Mesenteric fat pad (tissue), 1 donor: ENCODE measurements around the gene TLX2. TPM values are rescaled to one million over a fixed set of nuclear protein-coding genes. Genes with fewer than 3 reads are reported as not detected.

Source experiments
- DNase-seq: peaks from one replicate; pipeline ENCODE4 v3.0.0-alpha.2; 2020; ENCODE audit warnings: low spot score
- total RNA-seq: library from RNA; stranded (reverse); fragmentation: NEBNext Ultra II Directional; extraction: Animal tissue kit (Norgen Biotek cat#: 25700); gene quantifications from one replicate; pipeline ENCODE4 v1.2.1, GENCODE V29; 2021
- donor health status: DM: yes; HTN: yes; CAD: no.

TLX2 gene
- total RNA-seq, 1 donor from 2014 or later, result not detected

DNA sequence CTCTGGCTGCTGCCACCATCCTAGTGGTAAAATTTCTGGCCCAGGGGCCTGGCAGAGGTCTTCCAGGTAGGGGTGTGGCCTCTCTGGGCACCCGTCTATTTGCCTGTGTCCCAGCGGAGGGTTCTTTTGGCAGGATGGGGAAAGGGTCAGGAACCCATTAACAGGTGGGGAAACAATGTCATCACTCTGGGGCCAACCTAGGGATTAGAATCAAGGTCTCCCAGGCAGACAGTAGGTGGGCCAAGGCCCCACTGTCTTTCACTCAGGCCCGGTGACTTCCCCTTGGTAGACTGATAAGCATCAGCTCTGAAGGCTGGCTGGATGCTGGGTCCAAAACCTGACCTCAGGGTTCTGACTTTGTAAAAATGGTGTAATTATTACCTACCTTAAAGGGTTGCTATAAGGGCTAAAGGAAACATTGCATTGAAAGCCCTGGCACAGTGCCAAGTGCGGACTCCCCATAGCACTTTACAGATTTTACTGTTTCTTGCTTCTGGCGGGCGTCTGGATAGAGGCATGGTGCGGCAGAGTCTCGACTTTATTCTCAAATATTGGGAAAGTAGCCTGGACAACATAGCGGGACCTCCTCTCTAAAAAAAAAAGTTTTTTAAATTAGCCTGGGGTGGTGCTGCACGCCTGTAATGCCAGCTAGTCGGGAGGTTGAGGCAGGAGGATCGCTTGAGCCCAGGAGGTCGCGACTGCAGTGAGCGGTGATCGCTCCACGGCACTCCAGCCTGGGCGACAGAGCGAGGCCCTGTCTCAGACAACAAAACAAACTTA is 17.1 kb upstream of the TLX2 start:
- no peak for DNase-seq

DNA sequence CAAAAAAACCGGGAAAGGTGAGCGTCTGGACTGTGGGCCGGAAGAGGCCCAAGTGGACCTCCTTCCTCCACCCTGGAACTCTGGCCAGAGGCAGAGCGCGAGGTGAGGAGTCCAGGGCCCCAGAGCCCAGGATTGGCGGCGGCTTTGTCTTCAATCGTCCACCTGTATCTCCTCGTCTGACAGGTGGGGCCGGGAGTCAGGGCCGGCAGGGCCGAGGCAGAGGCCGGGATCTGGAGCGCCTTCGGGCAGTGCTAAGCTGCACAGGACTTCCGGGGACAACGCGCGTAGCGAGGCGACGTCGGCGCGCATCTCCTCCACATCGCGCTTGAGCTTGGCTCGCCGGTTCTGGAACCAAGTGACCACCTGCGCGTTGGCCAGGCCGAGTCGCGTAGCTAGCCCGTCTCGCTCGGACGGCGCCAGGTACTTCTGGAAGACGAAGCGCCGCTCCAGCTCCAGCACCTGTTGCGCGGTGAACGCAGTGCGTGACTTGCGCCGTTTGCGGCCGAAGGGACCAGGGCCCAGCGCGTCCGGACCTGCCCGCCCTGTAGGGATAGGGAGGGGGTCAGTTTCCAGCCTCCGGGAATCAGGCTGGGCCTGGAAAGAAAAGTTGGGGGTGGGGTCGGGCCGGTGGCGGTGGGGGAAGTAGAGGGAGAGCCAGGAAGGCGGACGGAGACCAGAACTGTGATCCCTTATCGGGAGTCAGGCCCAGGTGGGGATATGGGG is 16.3 kb upstream of the TLX2 start:
- no peak for DNase-seq

DNA sequence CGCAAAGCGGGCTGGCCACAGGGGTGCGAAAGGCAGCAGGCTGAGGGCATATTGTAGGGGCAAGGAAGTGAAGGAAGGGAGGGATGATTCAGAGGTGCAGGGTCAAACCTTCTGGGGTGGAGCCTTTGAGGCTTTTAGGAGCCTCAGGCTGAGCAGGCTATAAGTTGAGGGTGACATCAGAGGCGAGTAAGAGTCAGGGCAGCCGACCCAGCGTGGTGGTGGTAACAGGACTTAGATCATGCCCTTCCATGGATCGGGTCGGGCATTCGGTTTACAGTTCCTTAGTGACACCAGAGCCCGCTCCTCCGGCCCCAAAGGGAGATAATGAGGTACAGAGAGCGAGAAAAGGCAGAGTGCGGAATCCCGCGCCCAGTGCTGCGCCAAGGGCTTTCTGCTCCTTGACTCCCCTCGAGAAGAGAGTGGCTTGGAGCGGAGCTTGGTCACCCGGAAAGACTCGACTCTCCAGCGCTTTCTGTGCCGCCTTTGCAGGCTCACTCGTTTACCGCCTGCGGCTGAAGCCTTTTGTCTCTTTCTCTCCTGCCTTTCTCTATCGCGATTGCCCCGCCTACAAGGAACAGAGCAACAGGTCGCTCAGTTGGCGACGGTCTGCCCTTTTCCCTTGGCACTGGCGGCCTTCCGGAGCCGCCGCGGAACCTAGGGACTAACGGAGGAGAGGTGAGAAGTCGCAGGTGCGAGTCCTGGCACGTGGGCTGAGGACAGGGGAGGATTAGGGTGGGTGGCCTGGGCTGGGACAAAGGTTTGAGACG is 15.6 kb upstream of the TLX2 start:
- no peak for DNase-seq

DNA sequence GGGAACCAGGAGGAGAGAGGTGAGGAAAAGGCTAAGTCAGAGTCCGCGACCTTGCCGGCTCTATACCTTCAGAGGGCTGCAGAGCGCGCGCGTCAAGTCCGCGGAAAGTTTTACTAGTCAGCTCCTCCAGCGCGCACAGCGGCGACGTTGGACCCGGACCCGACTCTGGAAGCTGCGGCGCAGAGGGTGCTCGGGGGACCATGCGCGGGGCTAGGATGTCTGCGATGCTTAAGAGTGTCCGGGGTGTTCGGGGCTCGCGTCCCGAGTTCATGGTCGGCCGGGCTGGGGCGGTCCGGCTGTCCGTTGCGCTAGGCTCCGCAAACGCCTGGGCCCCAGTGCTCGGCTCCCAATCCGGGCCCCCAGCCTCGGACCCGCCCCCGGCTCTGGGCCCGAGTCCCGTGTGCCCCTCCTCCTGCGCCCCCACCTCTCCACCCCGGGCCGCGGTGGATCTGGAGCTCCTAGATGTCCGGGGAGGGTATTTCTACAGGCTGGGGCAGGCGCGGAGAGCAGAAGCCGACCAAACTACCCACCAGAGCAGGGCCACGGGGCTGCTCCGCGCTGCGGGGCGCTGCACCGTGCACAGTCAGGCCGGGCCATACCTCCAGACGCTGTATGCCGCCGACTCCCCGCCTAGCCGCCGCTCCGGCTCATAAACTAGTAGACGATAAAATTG is 14.8 kb upstream of the TLX2 start, which contains the start of gene LBX2:
Gene LBX2 (minus strand): TSS at position 337 of the 673 bp plus-strand sequence. CDS start 66 bp downstream, at position 271.
- DNase-seq, result no peak

DNA sequence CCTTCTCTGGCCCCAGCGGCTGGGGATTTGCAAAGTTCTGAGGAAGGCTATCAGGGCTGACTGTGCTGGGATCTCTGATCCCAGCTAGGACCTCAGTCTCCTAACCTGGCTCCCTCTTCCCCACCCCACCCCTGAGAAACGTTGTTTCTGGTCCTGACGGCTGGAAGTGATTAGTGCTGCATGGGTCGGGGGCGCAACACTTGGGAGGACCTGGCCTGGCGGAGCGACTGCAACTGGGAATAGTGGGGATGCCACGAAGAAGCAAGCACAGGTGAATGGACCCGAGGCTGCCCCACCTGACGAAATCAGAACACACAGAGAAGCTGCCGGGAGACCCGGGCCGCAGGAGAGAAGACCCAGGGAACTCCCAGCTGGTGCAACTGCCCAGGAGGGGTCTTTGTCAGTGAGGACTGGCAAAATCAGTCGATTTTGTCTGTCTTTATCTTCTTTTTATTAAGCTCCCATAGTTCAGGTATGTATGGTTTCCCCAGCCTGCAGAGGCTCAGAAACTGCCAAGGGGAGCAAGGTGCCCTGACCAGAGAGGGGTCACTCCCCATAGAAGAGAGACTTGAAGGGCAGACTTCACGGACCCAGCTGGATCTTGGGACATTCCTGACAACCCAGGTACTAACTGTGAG is 14.2 kb upstream of the TLX2 start:
- no peak for DNase-seq

DNA sequence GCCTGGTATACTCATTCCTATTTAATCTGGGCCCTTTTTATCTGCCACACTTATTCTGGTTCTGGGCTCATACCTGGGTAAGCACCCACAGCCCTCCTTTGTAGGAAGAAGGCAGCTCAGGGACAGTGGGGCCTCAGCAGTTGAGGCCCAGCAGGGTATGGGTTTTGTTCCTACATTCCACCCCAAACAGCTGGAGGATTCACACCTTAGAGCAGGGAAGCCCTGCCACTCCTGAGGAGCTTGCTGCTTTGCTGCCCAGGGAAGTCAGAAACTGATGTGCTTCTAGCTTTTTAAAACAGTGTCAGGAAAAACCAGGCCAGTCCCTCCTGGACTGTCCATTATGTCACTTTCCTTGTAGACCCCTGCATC is 13.7 kb upstream of the TLX2 start:
- DNase-seq, result no peak

DNA sequence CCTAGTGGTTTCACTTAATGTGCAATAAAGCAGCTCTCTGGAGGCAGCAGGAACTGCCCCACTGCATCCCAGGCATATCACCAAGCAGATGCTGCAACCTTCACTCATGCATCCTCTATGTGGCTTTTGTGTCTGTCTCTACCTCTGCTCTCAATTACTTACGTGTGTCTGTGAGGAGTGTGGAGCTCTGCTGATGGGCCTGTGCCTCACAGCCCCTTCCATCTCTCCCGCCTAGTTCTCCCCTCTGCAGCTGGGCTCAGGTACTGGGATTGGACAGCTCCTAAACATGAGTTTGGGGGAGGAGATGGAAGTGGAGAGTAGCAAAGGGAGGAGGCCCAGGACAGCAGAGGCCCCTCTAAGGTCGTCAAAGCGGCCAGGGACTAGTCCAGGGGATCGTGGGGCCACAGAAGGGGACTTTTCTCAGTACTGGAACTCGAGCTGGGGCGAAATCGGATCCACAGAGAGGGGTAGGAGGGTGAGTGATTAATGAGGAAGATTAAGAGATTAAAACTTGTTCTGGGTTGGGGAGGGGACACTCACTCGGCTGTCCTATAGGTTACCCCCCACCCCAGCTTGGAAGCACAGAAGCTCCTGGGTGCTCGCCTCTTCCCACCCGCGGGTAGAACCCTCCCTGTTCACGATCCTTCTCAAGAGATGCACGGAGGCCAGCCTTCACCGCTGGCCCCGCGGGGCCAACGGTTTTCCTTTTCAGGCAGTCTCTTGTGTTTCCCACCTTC is 12.7 kb upstream of the TLX2 start:
- no peak for DNase-seq

DNA sequence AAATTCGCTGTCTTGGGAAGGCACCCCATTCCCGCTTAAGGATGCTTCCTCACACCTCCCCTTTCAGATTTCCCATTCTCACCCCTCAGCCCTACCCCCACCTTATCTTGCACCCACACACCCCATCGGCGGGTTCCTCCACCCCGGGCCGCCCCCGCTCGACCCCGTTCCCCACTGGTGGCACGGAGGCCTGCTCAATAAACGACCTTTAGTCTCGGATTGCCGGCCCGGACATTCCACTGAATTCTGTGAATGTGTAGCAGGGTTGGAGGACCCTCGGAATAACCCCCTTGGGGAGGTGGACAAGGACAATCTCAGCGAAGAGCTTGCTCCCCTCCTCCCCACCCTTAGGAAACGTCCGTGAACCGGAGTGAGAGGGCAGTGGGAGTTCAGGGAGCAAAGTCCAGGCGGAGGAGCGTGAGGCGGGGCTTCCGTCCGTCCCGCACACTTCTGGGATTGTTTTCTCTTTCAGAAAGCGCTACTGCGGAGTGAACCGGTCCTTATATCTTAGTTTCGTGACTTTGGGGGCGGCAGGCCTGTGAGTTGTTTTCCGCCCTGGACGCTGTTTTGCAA is 12.0 kb upstream of the TLX2 start:
- no peak for DNase-seq

DNA sequence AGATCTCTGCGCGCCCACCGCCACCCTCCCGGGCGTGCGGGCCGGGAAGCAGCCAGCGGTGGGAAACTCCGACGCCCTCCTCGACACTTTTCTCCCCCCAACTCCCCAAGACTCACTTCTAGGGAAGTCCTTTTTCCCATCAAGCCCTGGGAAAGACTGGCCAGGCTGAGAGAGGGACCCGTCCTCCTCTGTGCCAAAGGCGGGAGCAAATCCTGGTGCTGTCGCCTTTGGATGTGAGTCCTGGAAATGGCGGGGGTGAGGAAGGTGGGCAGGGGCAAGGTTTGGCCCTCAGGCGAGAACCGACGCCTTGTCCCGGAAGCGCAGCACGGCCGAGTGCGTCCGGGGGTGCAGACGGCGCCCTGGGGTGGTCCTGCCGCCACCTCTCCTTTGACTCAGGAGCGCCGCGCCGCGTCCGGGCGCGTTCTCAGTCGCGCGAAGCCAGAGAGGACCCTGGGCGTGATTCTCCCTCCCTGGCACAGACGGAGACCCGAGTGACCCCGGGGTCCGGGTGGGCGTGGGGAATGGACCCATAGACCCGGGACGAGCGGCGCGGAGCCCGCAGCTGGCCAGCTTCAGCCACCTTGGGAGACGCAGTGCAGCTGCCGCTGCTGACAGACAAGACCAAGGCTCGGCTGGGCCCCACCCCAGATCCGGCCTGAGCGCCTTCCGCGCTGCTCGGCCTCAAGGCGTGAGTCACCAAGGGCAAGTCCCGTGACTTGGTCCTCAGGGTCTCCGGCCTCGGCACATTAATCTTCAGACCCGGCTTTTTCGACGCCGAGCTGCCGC is 11.3 kb upstream of the TLX2 start:
- peak; percentile 96 for DNase-seq

DNA sequence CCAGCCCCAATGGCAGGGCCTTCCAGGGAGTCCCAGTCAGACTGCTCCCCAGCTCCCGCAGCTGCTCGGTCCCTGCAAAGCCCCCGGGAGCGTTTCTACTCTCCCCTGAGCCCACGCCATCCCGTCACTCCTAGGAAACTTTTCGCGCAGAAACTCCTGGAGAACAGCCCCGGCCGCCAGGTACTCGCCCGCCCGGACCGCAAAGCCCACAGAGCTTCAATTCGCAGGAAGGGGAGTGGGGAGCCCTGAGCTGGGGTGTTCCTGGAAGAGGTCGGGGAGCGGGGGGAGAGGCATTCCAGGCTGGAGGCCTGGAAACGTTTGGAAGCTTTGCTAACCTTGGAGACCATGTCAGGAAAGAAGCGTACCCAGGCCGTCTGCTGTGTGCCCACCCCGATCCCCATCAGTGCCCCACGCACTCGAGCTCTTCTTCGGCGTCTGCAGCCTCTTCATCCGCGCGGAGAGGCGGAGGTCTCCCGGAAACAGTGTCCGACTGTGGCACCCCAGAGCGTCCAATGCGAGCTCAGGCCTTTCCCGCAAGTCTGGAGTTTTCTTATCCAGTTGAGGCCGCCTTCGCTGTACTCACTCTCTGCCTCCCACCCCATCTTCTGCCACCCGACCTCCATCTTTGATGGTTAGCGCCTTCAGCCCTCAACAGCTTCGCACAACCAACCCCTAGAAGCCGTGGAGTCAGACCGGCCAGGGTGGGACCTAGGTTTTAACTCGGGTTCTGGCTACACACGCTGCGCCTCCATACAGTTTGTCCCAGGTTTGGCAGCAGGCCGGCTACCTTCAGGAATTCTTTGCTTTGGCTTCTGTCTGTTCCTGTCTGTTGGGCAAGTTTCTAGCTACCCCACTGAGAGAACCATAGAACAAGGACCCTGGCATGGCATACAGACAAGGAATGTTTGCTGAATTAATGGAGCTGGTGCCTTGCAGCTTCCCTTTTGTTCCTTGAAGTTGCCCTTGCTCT is 10.5 kb upstream of the TLX2 start:
- no peak for DNase-seq

DNA sequence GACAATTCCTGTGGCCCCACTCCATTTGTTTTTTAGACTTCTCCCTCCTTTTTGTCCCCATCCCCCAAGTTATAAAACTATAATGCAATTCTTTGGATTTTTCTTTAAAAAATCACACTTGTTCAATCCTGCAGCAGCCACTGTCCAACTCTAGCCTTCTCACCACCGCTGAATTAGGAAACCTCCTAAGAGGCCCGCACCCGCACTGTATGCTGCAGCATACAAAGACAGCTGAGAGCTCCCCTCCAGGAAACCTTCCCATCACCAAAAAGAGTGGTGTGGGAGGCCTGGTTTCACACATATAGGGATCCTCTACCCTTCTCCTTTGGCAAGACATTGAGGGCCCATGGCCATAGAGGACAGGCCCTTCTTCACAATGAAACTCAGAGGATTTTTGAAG is 9.7 kb upstream of the TLX2 start:
- DNase-seq, result no peak

DNA sequence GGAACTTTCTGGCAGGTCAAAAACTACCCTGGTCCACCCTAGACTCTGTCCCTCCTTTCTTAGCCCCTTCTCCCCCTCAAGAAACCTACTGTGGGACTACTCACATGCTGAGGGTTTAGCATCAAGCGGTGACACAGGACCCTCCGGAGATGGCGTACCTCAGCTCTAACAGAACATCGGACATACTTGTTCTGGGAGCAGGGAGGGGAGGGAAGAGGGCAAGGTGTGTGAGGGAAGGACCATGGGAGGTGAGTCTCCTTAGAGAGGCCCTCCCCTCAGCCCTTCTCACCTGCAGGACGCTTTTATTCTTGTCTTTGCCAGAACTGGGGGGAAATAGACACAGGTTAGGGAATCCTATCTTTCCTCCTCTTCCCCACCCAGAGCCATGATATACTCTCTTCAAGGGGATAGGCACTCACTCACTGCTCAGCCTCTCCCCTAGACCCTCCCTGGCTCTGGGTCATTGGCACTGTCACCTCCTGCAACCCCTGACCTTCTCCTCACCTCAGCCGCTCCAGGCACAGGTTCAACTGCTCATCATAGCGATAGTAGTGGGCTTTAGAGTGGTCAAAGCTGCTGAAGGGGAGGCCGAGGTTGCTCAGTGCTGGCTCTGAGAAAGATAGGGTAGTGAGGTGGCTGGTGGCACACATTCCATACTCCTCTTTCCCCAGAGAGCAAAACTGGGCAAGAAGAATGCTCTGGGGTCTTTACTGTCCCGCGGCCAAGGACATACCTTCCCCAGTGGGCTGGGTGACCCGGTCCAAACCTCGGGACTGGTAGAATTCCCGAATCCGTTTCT is 8.6 kb upstream of the TLX2 start:
- DNase-seq, result no peak

DNA sequence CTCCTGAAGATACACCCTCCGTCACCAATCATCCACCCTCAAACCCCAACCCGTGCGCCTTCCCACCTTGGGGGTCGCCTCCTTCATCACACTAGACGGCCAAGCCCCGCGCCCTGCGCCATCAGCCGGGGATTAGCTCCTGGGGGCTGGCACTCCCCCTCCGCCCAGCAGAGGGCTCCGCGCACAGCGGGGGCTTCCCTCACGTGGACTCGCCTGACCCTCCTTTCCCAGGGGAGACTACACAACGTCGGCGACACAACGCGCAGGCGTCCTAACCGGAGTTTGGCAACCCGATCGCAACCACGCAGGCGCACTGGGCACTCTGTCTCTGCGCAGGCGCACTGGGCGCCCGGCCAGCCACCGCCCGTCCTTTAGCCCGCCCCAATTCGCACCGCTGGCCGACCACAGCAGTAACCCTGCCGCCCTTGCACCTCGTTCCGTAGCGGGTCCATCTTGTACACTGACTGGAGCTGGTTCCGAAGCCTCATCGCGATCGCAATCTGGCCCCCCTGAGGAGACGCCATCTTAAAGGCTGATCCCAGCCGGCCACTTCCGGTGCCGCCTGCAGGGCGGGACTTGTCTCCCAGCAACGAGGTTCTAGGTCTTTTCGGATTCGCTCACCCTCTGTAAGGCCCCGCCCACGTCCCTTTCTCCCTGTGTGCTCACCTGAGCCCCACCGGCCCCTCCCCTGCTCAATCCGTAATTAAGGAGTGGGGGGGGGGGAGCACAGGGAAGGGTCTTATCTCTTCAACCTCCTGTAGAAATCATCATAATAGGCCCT is 6.9 kb upstream of the TLX2 start, which contains the start of gene PCGF1:
Gene PCGF1 (minus strand): TSS at position 551 of the 781 bp plus-strand sequence. CDS start 27 bp downstream, at position 524.
- peak; percentile 98 for DNase-seq

DNA sequence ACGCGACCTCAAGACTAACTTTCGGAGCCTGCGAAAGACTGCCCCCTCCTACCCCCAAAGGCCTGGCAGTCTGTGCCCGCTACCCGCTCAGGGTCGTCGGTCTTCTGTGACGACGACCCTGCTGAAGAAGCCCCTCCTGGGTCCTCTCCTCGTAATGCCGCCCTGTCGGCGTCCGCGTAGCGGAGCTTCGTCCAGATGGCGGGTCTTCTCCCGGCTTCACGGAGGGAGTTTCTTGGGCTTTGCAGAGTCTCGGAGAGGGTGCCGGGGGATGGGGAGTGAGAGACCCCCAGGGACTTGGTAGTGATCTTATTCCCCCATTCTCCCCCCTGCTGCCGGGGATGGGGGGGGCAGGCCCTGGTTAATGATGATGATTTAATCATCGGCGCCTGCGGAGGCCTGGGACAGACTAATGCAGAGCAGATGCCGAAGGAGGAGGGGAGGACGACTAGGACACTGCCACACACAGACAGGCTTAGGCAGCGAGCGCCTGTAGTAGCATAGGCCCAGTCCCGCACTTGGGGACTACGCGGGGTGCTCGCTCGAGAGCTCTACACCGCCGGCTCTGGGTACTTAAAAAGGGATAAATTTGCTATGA is 6.2 kb upstream of the TLX2 start:
- DNase-seq, result no peak

DNA sequence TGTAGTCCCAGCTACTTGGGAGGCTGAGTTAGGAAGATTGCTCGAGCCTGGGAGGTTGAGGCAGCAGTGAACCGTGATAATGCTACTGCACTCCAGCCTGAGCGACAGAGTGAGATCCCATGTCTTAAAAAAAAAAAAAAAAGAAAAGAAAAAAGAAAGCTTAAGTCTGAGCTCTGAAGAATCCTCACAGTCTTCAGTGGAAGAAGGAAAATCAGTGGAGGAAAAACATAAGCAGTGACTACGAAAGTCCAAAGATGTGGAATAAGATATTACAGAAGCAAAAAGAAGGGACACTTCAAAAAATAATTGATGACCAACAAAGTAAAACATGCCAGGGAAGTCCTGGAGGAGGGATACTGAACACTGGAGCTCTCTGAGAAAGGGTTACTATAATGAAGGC is 4.0 kb upstream of the TLX2 start:
- DNase-seq, result no peak
